GM19397 (cell line): ENCODE results near the gene SHROOM3.
"Not testable (repeated sequence)": the region's sequence is repeated elsewhere in the genome, so short reads cannot be mapped to it uniquely, and the experiment has no call there.

ENCODE experiments used
- ATAC-seq: cut with Tn5 transposase; IDR thresholded peaks from one replicate; pipeline ENCODE4 v1.9.1; 2021; ENCODE audit warnings: mild to moderate bottlenecking, moderate library complexity; ENCODE audit not compliant: unreplicated experiment

Gene SHROOM3

DNA sequence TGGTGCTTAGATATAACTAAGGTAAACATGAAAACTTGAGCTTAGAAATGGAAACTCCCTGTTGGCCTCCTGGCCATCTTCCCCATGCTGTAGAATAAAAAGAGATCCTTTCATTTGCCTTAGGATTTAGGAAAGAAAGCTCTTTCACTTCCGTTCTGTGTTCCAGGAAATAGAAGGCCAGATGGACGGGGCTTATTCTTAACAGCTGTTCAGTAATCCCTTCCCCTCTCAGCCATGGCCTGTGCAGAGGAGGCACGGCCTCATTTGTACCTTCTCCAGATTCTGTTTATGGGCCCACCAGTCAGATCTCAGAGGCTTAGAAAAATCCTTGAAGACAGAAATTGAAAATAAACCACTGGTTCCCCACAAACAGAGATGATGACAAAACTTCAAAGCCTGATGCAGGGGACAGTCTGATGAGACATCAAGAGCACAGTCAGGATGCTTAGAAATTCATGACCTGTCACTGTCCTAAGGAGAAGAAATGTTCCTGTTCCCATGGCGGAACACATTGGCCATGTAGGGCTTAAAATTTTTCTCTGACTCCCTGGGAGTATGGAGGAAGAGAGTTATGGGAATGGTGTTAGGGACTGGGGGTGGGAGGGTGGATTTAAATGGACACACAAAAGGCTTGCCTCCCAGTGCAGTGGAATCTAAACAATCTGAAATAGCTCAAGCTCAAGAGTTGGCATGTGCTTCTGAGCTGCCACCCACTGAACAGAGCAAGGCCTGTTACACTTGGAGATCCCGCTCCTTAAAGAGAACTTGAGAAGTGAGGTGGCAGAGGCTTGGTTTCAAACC, 274.1 kb downstream of the SHROOM3 start:
- no peak for ATAC-seq

GRCh38 chr4:76709772-76710090, 274.7 kb downstream of the SHROOM3 start:
- no peak for ATAC-seq

DNA sequence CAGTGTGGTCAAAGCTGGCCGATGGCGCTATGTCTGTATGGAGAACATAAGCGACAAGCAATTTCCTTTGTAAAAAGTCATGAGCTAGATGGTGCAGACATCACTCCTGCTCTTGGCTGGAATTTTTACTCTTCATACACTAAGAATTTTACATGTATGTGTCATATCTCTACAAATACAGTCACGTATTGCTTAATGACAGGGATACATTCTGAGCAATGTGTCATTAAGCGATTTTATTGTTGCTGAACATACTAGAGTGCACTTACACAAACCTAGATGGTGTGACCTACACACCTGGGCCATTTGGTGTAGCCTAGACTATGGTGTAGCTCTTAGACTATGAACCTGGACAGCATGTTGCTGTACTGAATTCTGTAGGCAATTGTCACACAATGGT, 277.5 kb downstream of the SHROOM3 start:
- no peak for ATAC-seq

DNA sequence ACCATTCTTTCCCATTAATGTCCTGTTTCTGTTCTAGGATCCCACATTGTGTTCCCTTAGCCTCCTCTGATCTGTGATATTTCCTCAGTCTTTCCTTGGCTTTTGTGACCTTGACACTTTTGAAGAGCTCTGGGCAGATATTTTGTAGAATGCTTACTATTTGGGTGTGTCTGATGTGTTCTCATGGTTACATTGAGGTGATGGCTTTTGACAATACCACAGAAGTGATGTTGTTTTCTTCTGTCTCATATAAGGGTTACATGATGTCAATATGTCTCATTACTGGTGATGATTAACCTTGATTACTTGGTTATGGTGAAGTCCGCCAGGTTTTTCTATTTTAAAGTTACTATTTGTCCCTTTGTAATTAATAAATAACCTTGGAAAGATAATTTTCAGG, 279.2 kb downstream of the SHROOM3 start:
- ATAC-seq: no peak

DNA sequence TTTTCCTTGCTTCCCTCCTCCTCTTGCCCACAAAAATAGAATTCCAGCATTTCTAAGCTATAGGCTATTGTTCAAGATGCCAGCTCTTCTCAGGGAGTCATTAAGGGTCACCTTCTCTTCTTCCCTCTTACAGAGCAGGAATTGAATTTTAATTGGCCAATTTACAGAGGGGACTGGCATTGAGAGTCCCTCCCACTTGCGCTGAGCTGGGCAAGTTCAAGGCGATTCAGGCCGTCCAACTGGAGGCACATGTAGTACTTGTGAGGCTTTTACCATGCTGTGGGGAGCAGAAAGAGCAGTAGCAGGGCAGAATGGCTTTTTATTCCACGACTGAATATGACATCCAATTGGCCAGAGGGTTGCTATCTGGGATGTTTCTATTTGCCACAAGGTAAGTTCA, 281.0 kb downstream of the SHROOM3 start:
- no peak for ATAC-seq

- no peak for ATAC-seq
These were observed 281.6 kb downstream of the SHROOM3 start for GRCh38 chr4:76716658-76717057.

GRCh38 chr4:76717431-76717830, 282.4 kb downstream of the SHROOM3 start:
- ATAC-seq: no peak

GRCh38 chr4:76718021-76718420, 283.0 kb downstream of the SHROOM3 start:
- no peak for ATAC-seq

- ATAC-seq: no peak
These were observed 283.8 kb downstream of the SHROOM3 start for GRCh38 chr4:76718831-76719230.

DNA sequence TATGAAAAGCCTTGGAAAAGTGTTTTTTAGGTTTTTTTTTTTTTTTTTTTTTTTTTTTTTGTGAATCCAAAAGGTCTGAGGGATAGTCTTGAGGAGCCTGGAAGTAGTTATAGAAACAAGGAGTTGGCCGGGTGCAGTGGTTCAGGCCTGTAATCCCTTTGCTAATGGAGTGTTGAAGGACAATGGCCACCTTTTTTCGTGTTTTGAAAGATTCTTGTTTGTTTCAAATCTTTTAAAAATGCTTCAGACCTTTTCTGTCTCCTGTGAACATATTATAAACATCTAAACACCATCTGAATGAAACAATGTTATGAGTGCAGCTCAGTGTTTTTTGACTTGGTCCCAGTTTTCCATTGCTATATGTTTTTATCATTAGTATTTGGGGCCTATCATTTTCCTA, 285.1 kb downstream of the SHROOM3 start:
- no peak for ATAC-seq

DNA sequence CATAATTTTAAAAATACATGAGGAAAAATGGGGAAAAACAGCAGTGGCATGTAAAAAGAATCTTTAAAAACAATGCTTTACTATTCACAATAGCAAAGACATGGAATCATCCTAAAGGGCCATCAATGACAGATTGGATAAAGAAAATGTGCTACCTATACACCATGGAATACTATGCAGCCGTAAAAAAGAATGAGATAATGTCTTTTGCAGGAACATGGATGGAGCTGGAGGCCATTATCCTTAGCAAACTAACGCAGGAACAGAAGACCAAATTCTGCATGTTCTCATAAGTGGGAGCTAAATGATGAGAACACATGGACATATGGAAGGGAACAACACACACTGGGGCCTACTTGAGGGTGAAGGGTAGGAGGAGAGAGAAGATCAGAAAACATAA, 287.1 kb downstream of the SHROOM3 start:
- not testable (repeated sequence) for ATAC-seq

- no peak for ATAC-seq
These were observed 287.8 kb downstream of the SHROOM3 start for GRCh38 chr4:76722838-76723237.

DNA sequence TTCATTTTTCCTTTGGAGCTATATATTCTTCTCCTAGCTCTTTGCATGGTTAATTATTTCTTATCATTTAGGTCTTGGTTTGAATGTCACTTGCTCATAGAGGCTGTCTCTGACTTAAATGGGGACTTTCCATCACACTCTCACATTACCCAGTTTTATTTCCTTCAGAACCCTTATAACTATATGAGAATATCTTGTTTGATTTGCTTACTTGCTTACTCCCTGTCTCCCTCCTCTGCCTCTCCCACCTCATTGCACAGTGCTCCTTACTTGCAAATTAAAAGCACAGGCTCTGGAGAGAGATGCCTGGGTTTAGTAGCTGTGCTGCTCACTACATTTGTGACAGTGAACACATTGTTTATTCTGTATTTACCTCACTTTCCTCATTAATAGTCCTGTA, 288.3 kb downstream of the SHROOM3 start:
- no peak for ATAC-seq

DNA sequence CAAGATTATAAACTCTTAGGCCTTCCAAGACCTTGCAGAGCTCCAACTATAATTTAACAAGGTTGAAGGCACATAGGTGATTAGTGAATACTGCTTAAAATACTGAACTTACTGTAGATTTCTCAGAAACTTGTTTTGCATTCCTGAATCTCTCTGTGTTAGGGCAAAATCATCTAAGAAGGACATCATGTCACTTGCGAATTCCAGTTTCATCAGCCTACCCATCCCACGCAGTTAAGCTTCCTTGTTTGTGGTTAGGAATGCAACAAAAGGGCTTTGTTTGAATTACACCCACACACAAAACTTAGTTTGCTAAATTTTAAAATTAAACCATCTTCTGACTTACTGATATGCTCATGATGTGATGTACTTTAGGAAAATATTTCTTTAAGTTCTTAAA, 288.9 kb downstream of the SHROOM3 start:
- ATAC-seq: no peak

DNA sequence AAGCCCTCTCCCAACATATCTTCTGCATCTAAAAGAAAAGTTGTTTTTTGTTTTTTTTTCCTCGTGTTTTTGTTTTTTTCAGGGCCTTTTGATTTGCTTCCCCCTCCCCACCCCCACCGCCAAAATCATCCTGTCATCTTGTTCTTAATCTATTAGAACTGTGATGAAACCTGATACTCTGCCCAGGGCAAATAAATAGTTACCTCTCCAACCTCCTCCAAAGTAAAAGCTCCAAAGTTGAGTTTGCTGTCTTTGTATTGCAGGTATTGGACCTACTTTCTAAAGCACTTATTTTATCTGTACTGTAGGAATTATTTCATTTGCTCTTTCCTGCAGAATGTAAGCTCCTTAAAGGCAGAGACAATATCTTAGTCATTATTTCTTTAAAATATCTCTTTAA, 290.0 kb downstream of the SHROOM3 start:
- no peak for ATAC-seq

DNA sequence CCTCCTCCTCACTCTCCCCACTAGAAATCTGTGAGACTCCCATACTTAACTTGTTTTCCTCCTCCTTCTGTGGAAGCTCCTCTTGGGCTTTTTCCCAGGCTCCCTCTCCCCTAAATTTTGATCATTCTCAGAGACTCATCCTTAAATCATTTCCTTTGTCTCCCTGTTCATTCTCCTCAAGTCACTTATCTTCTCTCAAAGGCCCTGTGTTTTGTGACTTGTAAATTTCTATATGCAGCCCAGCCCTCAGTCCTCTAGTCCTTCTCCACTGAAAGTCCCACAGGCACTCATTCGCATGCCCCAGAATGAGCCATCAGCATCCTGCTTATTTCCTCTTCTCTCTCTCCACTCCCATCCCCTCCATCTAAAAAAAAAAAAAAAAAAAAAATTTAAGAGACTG, 291.1 kb downstream of the SHROOM3 start:
- no peak for ATAC-seq

GRCh38 chr4:76726631-76727030, 291.6 kb downstream of the SHROOM3 start:
- no peak for ATAC-seq

DNA sequence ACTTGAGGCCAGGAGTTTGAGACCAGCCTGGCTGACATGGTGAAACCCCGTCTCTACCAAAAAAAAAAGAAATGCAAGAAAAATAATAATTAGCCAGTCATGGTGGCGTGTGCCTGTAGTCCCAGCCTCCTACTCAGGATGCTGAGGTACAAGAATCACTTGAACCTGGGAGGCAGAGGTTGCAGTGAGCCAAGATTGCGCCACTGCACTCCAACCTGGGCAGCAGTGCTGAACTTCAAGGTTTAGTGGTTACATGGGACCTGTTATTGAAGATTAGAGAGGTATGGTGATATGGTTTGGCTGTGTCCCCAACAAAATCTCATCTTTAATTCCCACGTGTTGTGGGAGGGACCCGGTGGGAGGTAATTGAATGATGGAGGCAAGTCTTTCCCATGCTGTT, 292.9 kb downstream of the SHROOM3 start:
- ATAC-seq: not testable (repeated sequence)

DNA sequence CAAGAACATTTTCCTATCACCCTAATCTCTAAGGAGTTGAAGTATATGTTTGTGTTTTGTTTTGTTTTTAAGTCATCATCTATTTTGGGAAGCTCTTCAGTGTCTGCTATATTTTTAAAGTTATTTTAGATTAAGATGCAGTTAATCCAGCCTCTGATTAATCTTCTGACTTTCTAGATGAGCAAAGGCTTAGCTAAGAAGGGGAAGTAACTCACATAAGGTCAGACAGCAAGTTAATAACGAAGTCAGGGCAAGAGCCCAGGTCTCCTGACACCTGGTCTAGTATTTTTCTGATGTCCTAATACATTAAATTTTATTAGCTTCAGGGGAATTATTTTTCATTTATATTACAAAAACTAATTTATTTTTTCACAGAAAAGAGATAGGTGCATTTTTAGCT, 294.4 kb downstream of the SHROOM3 start:
- no peak for ATAC-seq

DNA sequence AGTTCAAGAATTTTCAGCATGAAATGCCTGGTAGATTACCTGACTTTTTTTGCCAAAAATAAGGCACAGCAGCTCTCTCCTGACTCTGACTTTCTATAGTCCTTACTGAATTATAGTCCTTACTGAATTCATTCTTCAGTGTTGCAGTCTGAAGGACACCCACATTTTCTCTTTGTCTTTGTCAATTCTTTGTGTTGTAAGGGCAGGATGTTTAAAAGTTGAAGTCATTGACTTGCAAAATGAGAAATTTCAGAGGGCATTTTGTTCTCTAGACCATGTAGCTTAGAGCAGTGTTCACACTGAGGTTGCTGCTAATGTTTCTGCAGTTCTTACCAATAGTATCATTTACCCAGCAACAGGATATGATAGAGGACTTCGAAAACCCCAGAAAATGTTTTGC, 295.0 kb downstream of the SHROOM3 start:
- no peak for ATAC-seq

DNA sequence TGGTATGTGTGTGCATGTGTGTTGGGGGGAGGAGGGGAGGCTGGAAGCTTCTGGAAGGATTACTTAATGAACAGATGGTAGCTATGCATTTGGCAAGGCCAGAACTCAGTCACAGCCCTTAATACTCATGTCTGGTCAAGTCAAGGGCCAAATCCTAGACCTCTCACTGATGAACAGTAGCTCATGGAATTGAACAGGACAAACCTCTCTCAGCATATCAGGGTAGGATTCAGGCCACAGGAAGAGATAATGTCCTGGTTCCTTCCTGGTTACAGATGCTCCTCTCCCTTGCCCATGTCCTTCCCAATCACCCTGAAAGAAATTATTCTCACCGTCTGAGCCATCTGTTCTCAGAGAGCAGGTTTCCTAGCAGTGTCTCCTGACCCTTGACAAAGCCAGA, 297.2 kb downstream of the SHROOM3 start:
- no peak for ATAC-seq

DNA sequence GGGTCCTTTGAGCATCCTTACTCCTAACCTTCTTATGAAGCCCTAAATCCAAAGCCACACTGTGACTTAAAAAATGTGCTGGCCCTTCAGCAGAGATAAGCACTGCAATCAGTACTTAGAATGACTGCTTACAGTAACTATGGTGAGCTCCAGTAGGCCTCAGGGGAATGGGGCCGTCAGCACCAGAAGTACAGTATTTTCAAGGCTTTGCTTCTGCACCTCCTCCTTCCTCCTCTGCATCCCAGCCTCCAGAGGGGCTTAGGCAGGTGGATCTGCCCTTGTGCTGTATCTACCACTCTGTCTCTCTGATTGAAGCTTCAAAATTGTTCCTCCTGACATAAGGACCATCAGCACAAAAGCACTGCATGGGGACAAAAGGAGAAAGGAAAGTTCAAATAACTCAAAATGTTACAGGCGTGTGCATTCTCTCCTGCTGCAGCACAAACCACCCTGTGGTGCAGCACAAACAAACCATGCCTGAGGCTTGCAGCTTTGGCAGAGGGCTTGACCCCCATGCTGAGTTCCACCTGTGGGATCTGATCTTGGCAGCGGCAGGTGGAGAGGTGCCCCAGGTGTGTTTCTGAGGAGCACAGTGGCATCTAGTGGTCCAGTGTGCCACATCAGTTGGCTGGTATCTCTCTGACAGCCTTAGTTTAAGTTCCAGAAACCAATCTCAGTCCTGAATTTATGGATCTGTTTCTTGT, 298.2 kb downstream of the SHROOM3 start:
- no peak for ATAC-seq

- no peak for ATAC-seq
These were observed 301.4 kb downstream of the SHROOM3 start for GRCh38 chr4:76736414-76736813.
